Gastroesophageal sphincter (tissue), 3 donors: Measurements from ENCODE around the gene KCTD16.

Source experiments
- CTCF ChIP-seq, 4 experiments: fragments of 200-600 bp in 2 of 4; fragments of 450-650 bp in 2 of 4; sonication (generic) in 1 of 4; IDR thresholded peaks; one replicate each; pipeline ENCODE4 v1.5.1; 2017 to 2019; ENCODE audit warnings: antibody characterized with exemption in 4 of 4, mild to moderate bottlenecking in 2 of 4, moderate library complexity in 2 of 4
- EP300 ChIP-seq: sonication (generic); formaldehyde crosslinking; IDR thresholded peaks from one replicate; pipeline ENCODE4 v1.6.1; 2017; ENCODE audit warnings: antibody characterized with exemption, mild to moderate bottlenecking
- POLR2A ChIP-seq, 2 donors: fragments of 450-650 bp; IDR thresholded peaks; one replicate each; pipeline ENCODE4 v1.6.1; 2017; ENCODE audit warnings: antibody characterized with exemption in 2 of 2, mild to moderate bottlenecking in 2 of 2, moderate library complexity in 1 of 2
- POLR2AphosphoS5 ChIP-seq: sonication (generic); formaldehyde crosslinking; IDR thresholded peaks from one replicate; pipeline ENCODE4 v1.6.1; 2017; ENCODE audit warnings: antibody characterized with exemption

DNA sequence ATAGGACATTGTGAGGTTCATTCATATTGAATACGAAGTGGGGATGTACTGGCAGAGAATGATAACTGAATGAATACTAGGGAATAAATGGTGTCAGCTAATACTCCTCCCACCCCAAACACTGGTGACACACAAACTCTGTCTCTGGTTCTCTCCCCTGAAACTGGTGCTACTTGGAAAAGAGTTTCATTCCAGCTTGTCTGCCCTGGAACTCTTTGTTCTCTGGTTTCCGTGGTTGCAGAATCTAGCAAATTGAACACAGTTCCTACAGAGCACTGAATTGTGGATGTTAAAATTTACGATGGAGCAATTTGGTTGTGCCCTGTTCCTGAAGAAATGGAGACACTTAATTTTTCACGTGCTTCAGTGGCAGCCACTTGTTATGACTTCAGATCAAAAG lies 181.7 kb downstream of the KCTD16 start:
- TF ChIP-seq CTCF (IDR thresholded peaks at IDR 0.05) (no peak), POLR2A (IDR thresholded peaks at IDR 0.05) (no peak), EP300 (no peak), POLR2AphosphoS5 (no peak)
